GM23338 (cell line): Measurements from ENCODE around the gene PACS2.

Experiments
- CREB1 ChIP-seq: fragments of 250-450 bp; sonication (Bioruptor Pico); IDR thresholded peaks from 2 replicates; pipeline ENCODE4 v1.5.0; 2020; ENCODE audit warnings: low read depth, mild to moderate bottlenecking, moderate library complexity
- EZH2 ChIP-seq: fragments of 200-600 bp; sonication (generic); IDR thresholded peaks from one replicate; pipeline ENCODE4 v1.8.0; 2017; ENCODE audit warnings: antibody characterized with exemption, mild to moderate bottlenecking, low read depth; ENCODE audit not compliant: unreplicated experiment
- EZH2phosphoT487 ChIP-seq: fragments of 200-600 bp; sonication (generic); IDR thresholded peaks from one replicate; pipeline ENCODE4 v1.8.1; 2018; ENCODE audit warnings: antibody characterized with exemption; ENCODE audit not compliant: unreplicated experiment
- JUNB ChIP-seq: IDR thresholded peaks from one replicate; pipeline ENCODE4 v1.6.1; 2016; ENCODE audit warnings: antibody characterized with exemption; ENCODE audit not compliant: unreplicated experiment
- NANOG ChIP-seq: IDR thresholded peaks from 2 replicates; pipeline ENCODE4 v1.6.1; 2016; ENCODE audit warnings: antibody characterized with exemption, borderline replicate concordance
- POLR2AphosphoS5 ChIP-seq: IDR thresholded peaks from 2 replicates; pipeline ENCODE4 v1.6.1; 2016; ENCODE audit warnings: antibody characterized with exemption, low read depth
- STAT1 ChIP-seq: IDR thresholded peaks from one replicate; pipeline ENCODE4 v1.6.1; 2016; ENCODE audit warnings: antibody characterized with exemption; ENCODE audit not compliant: unreplicated experiment
- ZNF114 ChIP-seq: fragments of 250-450 bp; sonication (Bioruptor Pico); IDR thresholded peaks from 2 replicates; pipeline ENCODE4 v1.5.0; 2020; ENCODE audit warnings: mild to moderate bottlenecking, moderate library complexity
- ZNF331 ChIP-seq: fragments of 250-450 bp; sonication (Bioruptor Pico); IDR thresholded peaks from 2 replicates; pipeline ENCODE4 v1.5.0; 2020; ENCODE audit warnings: low read depth, mild to moderate bottlenecking, moderate library complexity
- TF ChIP-seq, protein P1 (sequence below), 2 experiments: fragments of 200-600 bp in 1 of 2; sonication (generic) in 1 of 2; conservative IDR thresholded peaks; 2 replicates each; pipeline versions ENCODE4 v1.5.1 to v1.6.1; 2016 to 2017; ENCODE audit warnings: antibody characterized with exemption in 2 of 2, low read depth in 2 of 2, mild to moderate bottlenecking in 2 of 2, moderate library complexity in 1 of 2
- TF ChIP-seq, protein P2 (sequence below): IDR thresholded peaks from one replicate; pipeline ENCODE4 v1.6.1; 2018; ENCODE audit warnings: antibody characterized with exemption; ENCODE audit not compliant: unreplicated experiment
- TF ChIP-seq, protein P3 (sequence below): IDR thresholded peaks from 2 replicates; pipeline ENCODE4 v1.6.1; 2016; ENCODE audit warnings: antibody characterized with exemption

DNA sequence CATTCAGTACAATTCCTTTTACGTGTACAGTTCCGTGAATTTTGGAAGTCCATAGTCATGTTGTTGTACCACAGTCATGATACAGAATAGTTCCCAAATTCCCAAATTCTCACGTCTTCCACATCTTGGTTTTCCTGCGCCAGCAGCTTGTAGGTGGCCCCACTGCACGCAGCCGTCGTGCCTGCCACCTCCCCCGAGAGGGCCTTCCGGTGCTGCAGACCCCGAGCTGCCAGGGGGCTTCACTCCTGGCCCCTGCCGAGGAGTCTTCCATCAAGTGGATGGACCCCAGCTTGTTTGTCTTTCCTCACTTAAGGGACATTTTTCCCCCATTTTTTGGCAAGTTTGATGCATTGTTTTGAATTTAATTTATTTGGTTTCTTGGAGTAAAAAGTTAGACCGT, 121.9 kb downstream of the PACS2 start:
- TF ChIP-seq, protein P1, sequence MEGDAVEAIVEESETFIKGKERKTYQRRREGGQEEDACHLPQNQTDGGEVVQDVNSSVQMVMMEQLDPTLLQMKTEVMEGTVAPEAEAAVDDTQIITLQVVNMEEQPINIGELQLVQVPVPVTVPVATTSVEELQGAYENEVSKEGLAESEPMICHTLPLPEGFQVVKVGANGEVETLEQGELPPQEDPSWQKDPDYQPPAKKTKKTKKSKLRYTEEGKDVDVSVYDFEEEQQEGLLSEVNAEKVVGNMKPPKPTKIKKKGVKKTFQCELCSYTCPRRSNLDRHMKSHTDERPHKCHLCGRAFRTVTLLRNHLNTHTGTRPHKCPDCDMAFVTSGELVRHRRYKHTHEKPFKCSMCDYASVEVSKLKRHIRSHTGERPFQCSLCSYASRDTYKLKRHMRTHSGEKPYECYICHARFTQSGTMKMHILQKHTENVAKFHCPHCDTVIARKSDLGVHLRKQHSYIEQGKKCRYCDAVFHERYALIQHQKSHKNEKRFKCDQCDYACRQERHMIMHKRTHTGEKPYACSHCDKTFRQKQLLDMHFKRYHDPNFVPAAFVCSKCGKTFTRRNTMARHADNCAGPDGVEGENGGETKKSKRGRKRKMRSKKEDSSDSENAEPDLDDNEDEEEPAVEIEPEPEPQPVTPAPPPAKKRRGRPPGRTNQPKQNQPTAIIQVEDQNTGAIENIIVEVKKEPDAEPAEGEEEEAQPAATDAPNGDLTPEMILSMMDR (conservative IDR thresholded peaks at IDR 0.05; ENCODE audit: low read depth in 2 of 2): no peak
- no peak for TF ChIP-seq ZNF114 (CRISPR knock-in tag)
- no peak for TF ChIP-seq EZH2phosphoT487
- no peak for TF ChIP-seq JUNB
- no peak for TF ChIP-seq POLR2AphosphoS5
- TF ChIP-seq EZH2: no peak
- TF ChIP-seq CREB1 (CRISPR knock-in tag): no peak
- no peak for TF ChIP-seq STAT1
- TF ChIP-seq, protein P2, sequence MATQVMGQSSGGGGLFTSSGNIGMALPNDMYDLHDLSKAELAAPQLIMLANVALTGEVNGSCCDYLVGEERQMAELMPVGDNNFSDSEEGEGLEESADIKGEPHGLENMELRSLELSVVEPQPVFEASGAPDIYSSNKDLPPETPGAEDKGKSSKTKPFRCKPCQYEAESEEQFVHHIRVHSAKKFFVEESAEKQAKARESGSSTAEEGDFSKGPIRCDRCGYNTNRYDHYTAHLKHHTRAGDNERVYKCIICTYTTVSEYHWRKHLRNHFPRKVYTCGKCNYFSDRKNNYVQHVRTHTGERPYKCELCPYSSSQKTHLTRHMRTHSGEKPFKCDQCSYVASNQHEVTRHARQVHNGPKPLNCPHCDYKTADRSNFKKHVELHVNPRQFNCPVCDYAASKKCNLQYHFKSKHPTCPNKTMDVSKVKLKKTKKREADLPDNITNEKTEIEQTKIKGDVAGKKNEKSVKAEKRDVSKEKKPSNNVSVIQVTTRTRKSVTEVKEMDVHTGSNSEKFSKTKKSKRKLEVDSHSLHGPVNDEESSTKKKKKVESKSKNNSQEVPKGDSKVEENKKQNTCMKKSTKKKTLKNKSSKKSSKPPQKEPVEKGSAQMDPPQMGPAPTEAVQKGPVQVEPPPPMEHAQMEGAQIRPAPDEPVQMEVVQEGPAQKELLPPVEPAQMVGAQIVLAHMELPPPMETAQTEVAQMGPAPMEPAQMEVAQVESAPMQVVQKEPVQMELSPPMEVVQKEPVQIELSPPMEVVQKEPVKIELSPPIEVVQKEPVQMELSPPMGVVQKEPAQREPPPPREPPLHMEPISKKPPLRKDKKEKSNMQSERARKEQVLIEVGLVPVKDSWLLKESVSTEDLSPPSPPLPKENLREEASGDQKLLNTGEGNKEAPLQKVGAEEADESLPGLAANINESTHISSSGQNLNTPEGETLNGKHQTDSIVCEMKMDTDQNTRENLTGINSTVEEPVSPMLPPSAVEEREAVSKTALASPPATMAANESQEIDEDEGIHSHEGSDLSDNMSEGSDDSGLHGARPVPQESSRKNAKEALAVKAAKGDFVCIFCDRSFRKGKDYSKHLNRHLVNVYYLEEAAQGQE: no peak
- TF ChIP-seq NANOG: no peak
- TF ChIP-seq ZNF331: no peak
- TF ChIP-seq, protein P3, sequence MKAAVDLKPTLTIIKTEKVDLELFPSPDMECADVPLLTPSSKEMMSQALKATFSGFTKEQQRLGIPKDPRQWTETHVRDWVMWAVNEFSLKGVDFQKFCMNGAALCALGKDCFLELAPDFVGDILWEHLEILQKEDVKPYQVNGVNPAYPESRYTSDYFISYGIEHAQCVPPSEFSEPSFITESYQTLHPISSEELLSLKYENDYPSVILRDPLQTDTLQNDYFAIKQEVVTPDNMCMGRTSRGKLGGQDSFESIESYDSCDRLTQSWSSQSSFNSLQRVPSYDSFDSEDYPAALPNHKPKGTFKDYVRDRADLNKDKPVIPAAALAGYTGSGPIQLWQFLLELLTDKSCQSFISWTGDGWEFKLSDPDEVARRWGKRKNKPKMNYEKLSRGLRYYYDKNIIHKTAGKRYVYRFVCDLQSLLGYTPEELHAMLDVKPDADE: no peak
